ENCODE results near the gene KRT27. TPM values are rescaled to one million over a fixed set of nuclear protein-coding genes. Genes with fewer than 3 reads are reported as not detected.

The KRT27 gene
- total and polyA plus RNA-seq, 2 donors (not counting 3 experiments of a cell fraction or from before 2014, with no cell fraction given): not detected

- Histone ChIP-seq H3K9ac (replicated peaks; ENCODE audit: extremely low read depth, insufficient read depth, low read length) (no peak overlapping the region), H4K20me1 (replicated peaks; ENCODE audit: control insufficient read depth, extremely low read depth, insufficient read depth, low read length) (no peaks in the 10 kb centered on the region), H3K79me2 (ENCODE audit: control insufficient read depth, insufficient read depth, low read length) (no peaks in the 10 kb centered on the region), H3K27me3 (ENCODE audit: control insufficient read depth in 2 of 2, insufficient read depth in 2 of 2, low read length in 2 of 2) (peaks cover 8 to 20% of the 10 kb centered on the region in 2 experiments), H2AFZ (ENCODE audit: low read depth, low read length) (no peak overlapping the region), H3K9me1 (replicated peaks; ENCODE audit: control insufficient read depth, extremely low read depth, insufficient read depth, low read length) (no peaks in the 10 kb centered on the region), H3K9me3 (replicated peaks; ENCODE audit: control insufficient read depth, insufficient read depth, low read length) (no peaks in the 10 kb centered on the region), H3K4me1 (ENCODE audit: control insufficient read depth, extremely low read depth, insufficient read depth, low read length) (no peaks in the 10 kb centered on the region), H3K27ac (ENCODE audit: insufficient read depth, low read depth, low read length) (no peak overlapping the region), H3K36me3 (ENCODE audit: control insufficient read depth in 2 of 2, extremely low read depth in 1 of 2, insufficient read depth in 2 of 2, low read length in 2 of 2) (no peaks in the 10 kb centered on the region), H3K4me3 (replicated peaks in 1 of 3; ENCODE audit: insufficient read depth in 1 of 3, low read depth in 1 of 3, low read length in 3 of 3) (no peak overlapping the region), H3K4me2 (ENCODE audit: insufficient read depth, low read length) (no peak overlapping the region)
- no peak for DNase-seq (ENCODE audit: low read depth, low spot score)
- ChIA-PET CTCF (interaction anchor here (0.5 kb wide), 1 partner anchor 868 kb away, joined by 4 read pairs; no protein-coding TSS in a partner anchor), POLR2A (no interaction called here)
- no peak for TF ChIP-seq MYC (IDR thresholded peaks at IDR 0.05; ENCODE audit: low read depth, low read length)
- no peak for TF ChIP-seq CTCF (IDR thresholded peaks at IDR 0.05; ENCODE audit: extremely low read depth in 1 of 2, insufficient read depth in 1 of 2, low read depth in 1 of 2, low read length in 2 of 2)
- TF ChIP-seq POLR2AphosphoS5 (IDR thresholded peaks at IDR 0.05; ENCODE audit: insufficient read depth, low read depth, low read length): no peak
- no peak for TF ChIP-seq JUN (IDR thresholded peaks at IDR 0.05; ENCODE audit: borderline replicate concordance, insufficient read depth, insufficient read length, low read depth)
- no peak for TF ChIP-seq EZH2 (IDR thresholded peaks at IDR 0.05; ENCODE audit: borderline replicate concordance, low read depth, low read length, severe bottlenecking)
- TF ChIP-seq FOS (IDR thresholded peaks at IDR 0.05; ENCODE audit: borderline replicate concordance, insufficient read depth, low read length): no peak
- no peak for TF ChIP-seq POLR2A (IDR thresholded peaks at IDR 0.05; ENCODE audit: low read depth, low read length)
- no peak for FAIRE-seq
- dilution Hi-C loops (cut with MboI; ENCODE audit: extremely low pct_ligation_motif_present, low sequenced_read_pairs) (no loop called here), intact Hi-C loops (cut with micrococcal nuclease) (no loop called here)
- no TSS peak for BruUV-seq (replicated peaks)
Observed at GRCh38 chr17:40779181-40779909, 3.0 kb downstream of the KRT27 start.
